ENCODE measurements around the gene MDFI.

MDFI gene

GRCh38 chr6:41596807-41597206, 41.5 kb upstream of the MDFI start:
- Mint-ChIP-seq H3K27me3 (ENCODE audit: low read depth) (peaks cover under 1% of the 10 kb centered on the region), H3K4me1 (peaks cover 9% of the 10 kb centered on the region), H3K27ac (peak overlapping the region in 1 of 3 experiments; percentile 23), H3K9me3 (no peaks in the 10 kb centered on the region), H3K36me3 (ENCODE audit: low read depth) (peaks cover 45% of the 10 kb centered on the region), H3K4me3 (no peak overlapping the region)
- no peak for TF ChIP-seq CTCF (IDR thresholded peaks at IDR 0.05; ENCODE audit: unreplicated experiment in 3 of 3)

- TF ChIP-seq CTCF (IDR thresholded peaks at IDR 0.05; ENCODE audit: unreplicated experiment in 3 of 3): no peak
- Mint-ChIP-seq H3K27ac (peak overlapping the region in 1 of 3 experiments; percentile 23), H3K9me3 (no peaks in the 10 kb centered on the region), H3K36me3 (ENCODE audit: low read depth) (peaks cover 45% of the 10 kb centered on the region), H3K4me3 (no peak overlapping the region), H3K4me1 (peaks cover 13% of the 10 kb centered on the region), H3K27me3 (ENCODE audit: low read depth) (peaks cover 4% of the 10 kb centered on the region)
Measured at GRCh38 chr6:41597246-41598000, 40.8 kb upstream of the MDFI start.

GRCh38 chr6:41598670-41599014, 39.6 kb upstream of the MDFI start:
- Mint-ChIP-seq H3K4me3 (no peak overlapping the region), H3K27ac (no peak overlapping the region), H3K27me3 (ENCODE audit: low read depth) (peaks cover 4% of the 10 kb centered on the region), H3K9me3 (no peaks in the 10 kb centered on the region), H3K36me3 (ENCODE audit: low read depth) (peaks cover 33% of the 10 kb centered on the region), H3K4me1 (peaks cover 22% of the 10 kb centered on the region)
- no peak for TF ChIP-seq CTCF (IDR thresholded peaks at IDR 0.05; ENCODE audit: unreplicated experiment in 3 of 3)

- no peaks in the 10 kb centered on the region for H3K9me3 Mint-ChIP-seq
- peaks cover 4% of the 10 kb centered on the region for H3K27me3 Mint-ChIP-seq (ENCODE audit: low read depth)
- H3K36me3 Mint-ChIP-seq (ENCODE audit: low read depth): peaks cover 29% of the 10 kb centered on the region
- H3K27ac Mint-ChIP-seq: no peak overlapping the region
- no peak for TF ChIP-seq CTCF (IDR thresholded peaks at IDR 0.05; ENCODE audit: unreplicated experiment in 3 of 3)
- H3K4me3 Mint-ChIP-seq: no peak overlapping the region
- H3K4me1 Mint-ChIP-seq: peaks cover 25% of the 10 kb centered on the region
Measured at GRCh38 chr6:41599015-41599851, 39.0 kb upstream of the MDFI start.

- Mint-ChIP-seq H3K36me3 (ENCODE audit: low read depth) (peaks cover 24% of the 10 kb centered on the region), H3K27me3 (ENCODE audit: low read depth) (peaks cover 4% of the 10 kb centered on the region), H3K4me3 (no peak overlapping the region), H3K4me1 (peaks cover 25% of the 10 kb centered on the region), H3K27ac (peak overlapping the region in 2 of 3 experiments; percentile 35 to 84), H3K9me3 (no peaks in the 10 kb centered on the region)
- TF ChIP-seq CTCF (IDR thresholded peaks at IDR 0.05; ENCODE audit: unreplicated experiment in 3 of 3): no peak
Measured at GRCh38 chr6:41599852-41600445, 38.3 kb upstream of the MDFI start.

Data from nephron (organoid).